ENCODE measurements around the gene RRAS.

DNA sequence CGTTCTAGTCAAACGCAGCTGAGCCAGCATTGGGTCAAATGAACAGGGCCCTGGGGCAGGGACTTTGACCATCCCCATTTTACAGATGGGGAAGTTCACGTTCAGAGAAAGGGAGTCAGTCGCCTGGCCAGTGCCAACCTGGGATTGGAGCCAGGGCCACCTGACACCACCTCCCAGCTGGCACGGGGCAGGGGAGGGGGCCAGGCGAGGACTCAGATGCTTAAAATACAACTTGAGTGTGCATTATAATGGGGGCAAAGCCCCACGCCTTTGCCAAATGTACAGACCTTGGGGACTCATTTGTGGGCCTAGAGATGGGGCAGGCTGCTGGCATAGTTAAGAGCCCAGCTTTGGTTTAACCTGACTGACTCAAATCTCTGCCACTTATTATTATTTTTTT lies 34.3 kb downstream of the RRAS start:
- TF ChIP-seq, protein P1, sequence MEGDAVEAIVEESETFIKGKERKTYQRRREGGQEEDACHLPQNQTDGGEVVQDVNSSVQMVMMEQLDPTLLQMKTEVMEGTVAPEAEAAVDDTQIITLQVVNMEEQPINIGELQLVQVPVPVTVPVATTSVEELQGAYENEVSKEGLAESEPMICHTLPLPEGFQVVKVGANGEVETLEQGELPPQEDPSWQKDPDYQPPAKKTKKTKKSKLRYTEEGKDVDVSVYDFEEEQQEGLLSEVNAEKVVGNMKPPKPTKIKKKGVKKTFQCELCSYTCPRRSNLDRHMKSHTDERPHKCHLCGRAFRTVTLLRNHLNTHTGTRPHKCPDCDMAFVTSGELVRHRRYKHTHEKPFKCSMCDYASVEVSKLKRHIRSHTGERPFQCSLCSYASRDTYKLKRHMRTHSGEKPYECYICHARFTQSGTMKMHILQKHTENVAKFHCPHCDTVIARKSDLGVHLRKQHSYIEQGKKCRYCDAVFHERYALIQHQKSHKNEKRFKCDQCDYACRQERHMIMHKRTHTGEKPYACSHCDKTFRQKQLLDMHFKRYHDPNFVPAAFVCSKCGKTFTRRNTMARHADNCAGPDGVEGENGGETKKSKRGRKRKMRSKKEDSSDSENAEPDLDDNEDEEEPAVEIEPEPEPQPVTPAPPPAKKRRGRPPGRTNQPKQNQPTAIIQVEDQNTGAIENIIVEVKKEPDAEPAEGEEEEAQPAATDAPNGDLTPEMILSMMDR (IDR thresholded peaks at IDR 0.05): no peak
- TF ChIP-seq POLR2A (IDR thresholded peaks at IDR 0.05; ENCODE audit: low read depth): no peak
